IMR-90 (cell line): Measurements from ENCODE around the gene TRIM22. TPM values are rescaled to one million over a fixed set of nuclear protein-coding genes. Genes with fewer than 3 reads are reported as not detected.

Experiments used
- ATAC-seq: fragments of 200-7000 bp; cut with Tn5 transposase; 2 replicates; pipeline ENCODE4 v1.9.1; 2020; ENCODE audit warnings: low read depth, mild to moderate bottlenecking, moderate library complexity
- BruUV-seq: library from RNA; stranded (reverse); fragments of 400-500 nt; replicated peaks from 2 replicates; lab custom pipeline; 2021; lab: Mats Ljungman, UMichigan
- CTCF ChIA-PET: fragments of 300-600 bp; formaldehyde crosslinking; extraction: SDS; loops from one replicate; lab custom pipeline; 2021; ENCODE audit warnings: antibody characterized with exemption; lab: Yijun Ruan, JAX
- POLR2A ChIA-PET: fragments of 300-600 bp; sonication (Branson Sonifier 250); formaldehyde crosslinking; loops from one replicate; lab custom pipeline; 2022; ENCODE audit warnings: antibody characterized with exemption; ENCODE audit not compliant: unreplicated experiment; lab: Charles Lee
- DNase-seq: peaks from one replicate; pipeline ENCODE4 v3.0.0; 2013
- H2AFZ ChIP-seq: replicated peaks from 2 replicates; pipeline ENCODE3; 2013; ENCODE audit warnings: low read length, mild to moderate bottlenecking; ENCODE audit not compliant: poor library complexity
- H2AK5ac ChIP-seq: 2 replicates; pipeline ENCODE4 v1.6.1; 2013; ENCODE audit warnings: low read depth, low read length, inconsistent platforms
- H2AK9ac ChIP-seq: replicated peaks from 2 replicates; pipeline ENCODE3; 2013; ENCODE audit warnings: mild to moderate bottlenecking, low read depth, low read length, moderate library complexity; ENCODE audit not compliant: poor library complexity
- H2BK120ac ChIP-seq: 2 replicates; pipeline ENCODE4 v1.6.1; 2013; ENCODE audit warnings: low read depth, low read length, inconsistent platforms
- H2BK15ac ChIP-seq: 3 replicates; pipeline ENCODE4 v1.6.1; 2013; ENCODE audit warnings: low read depth, low read length, inconsistent platforms
- H2BK20ac ChIP-seq: 2 replicates; pipeline ENCODE4 v1.6.1; 2013; ENCODE audit warnings: low read depth, mild to moderate bottlenecking, inconsistent platforms, low read length, moderate library complexity
- H2BK5ac ChIP-seq: 2 replicates; pipeline ENCODE4 v1.6.1; 2013; ENCODE audit warnings: mild to moderate bottlenecking, low read depth, low read length, inconsistent platforms; ENCODE audit not compliant: poor library complexity, severe bottlenecking
- H3K14ac ChIP-seq: replicated peaks from 2 replicates; pipeline ENCODE4 v1.6.1; 2013; ENCODE audit warnings: low read depth, low read length, inconsistent platforms
- H3K18ac ChIP-seq: 2 replicates; pipeline ENCODE4 v1.6.1; 2013; ENCODE audit warnings: low read depth, low read length, control low read depth
- H3K23ac ChIP-seq: 2 replicates; pipeline ENCODE4 v1.6.1; 2013; ENCODE audit warnings: low read depth, low read length, inconsistent platforms
- H3K27ac ChIP-seq: 2 replicates; pipeline ENCODE4 v1.5.1; 2013; ENCODE audit warnings: mild to moderate bottlenecking, control low read depth, low read length; ENCODE audit not compliant: insufficient read depth
- H3K27me3 ChIP-seq: 2 replicates; pipeline ENCODE4 v1.6.1; 2013; ENCODE audit warnings: low read length; ENCODE audit not compliant: control insufficient read depth, insufficient read depth
- H3K36me3 ChIP-seq: 2 replicates; pipeline ENCODE4 v1.6.1; 2013; ENCODE audit warnings: low read length, mixed read lengths; ENCODE audit not compliant: control insufficient read depth, insufficient read depth
- H3K4ac ChIP-seq: 2 replicates; pipeline ENCODE4 v1.6.1; 2013; ENCODE audit warnings: low read depth, low read length, inconsistent platforms
- H3K4me1 ChIP-seq: 2 replicates; pipeline ENCODE4 v1.6.1; 2013; ENCODE audit warnings: low read length, mixed read lengths; ENCODE audit not compliant: control insufficient read depth, insufficient read depth
- H3K4me2 ChIP-seq: 2 replicates; pipeline ENCODE4 v1.6.1; 2013; ENCODE audit warnings: low read depth, mild to moderate bottlenecking, control low read depth, low read length, moderate library complexity
- H3K4me3 ChIP-seq: 2 replicates; pipeline ENCODE4 v1.5.1; 2013; ENCODE audit warnings: low read depth, mild to moderate bottlenecking, control low read depth, low read length, moderate library complexity; ENCODE audit not compliant: insufficient read depth
- H3K56ac ChIP-seq: 2 replicates; pipeline ENCODE4 v1.6.1; 2013; ENCODE audit warnings: low read length, inconsistent platforms; ENCODE audit not compliant: insufficient read depth; ENCODE audit errors: extremely low read depth
- H3K79me1 ChIP-seq, 2 experiments: 2 replicates each; pipeline ENCODE4 v1.6.1; 2013; ENCODE audit warnings: low read length in 2 of 2, inconsistent platforms in 1 of 2, low read depth in 1 of 2
- H3K9ac ChIP-seq: 2 replicates; pipeline ENCODE4 v1.6.1; 2013; ENCODE audit warnings: low read depth, low read length, control low read depth
- H3K9me1 ChIP-seq: 2 replicates; pipeline ENCODE4 v1.6.1; 2013; ENCODE audit warnings: low read length, inconsistent platforms; ENCODE audit not compliant: insufficient read depth
- H3K9me3 ChIP-seq: 2 replicates; pipeline ENCODE4 v1.6.1; 2013; ENCODE audit warnings: low read length; ENCODE audit not compliant: control insufficient read depth, insufficient read depth
- H4K20me1 ChIP-seq: 2 replicates; pipeline ENCODE4 v1.6.1; 2013; ENCODE audit warnings: low read length, inconsistent platforms; ENCODE audit not compliant: insufficient read depth
- H4K5ac ChIP-seq: 2 replicates; pipeline ENCODE4 v1.6.1; 2013; ENCODE audit warnings: mild to moderate bottlenecking, low read depth, low read length, control low read depth
- H4K8ac ChIP-seq, 2 experiments: 2 replicates each; pipeline ENCODE4 v1.6.1; 2013; ENCODE audit warnings: low read depth in 2 of 2, low read length in 2 of 2, control low read depth in 1 of 2, inconsistent platforms in 1 of 2
- H4K91ac ChIP-seq: 2 replicates; pipeline ENCODE4 v1.6.1; 2013; ENCODE audit warnings: low read depth, low read length, inconsistent platforms; ENCODE audit not compliant: insufficient read depth
- BHLHE40 ChIP-seq: fragments of 150-350 bp; IDR thresholded peaks from 2 replicates; pipeline ENCODE4 v1.6.1; 2016; ENCODE audit warnings: mild to moderate bottlenecking, low read depth, low read length
- ELK1 ChIP-seq: fragments of 150-350 bp; IDR thresholded peaks from 2 replicates; pipeline ENCODE4 v1.6.1; 2016; ENCODE audit warnings: low read depth, mild to moderate bottlenecking, low read length, moderate library complexity, borderline replicate concordance
- FOS ChIP-seq: fragments of 150-350 bp; IDR thresholded peaks from 2 replicates; pipeline ENCODE4 v1.6.1; 2016; ENCODE audit warnings: low read depth, low read length
- MAZ ChIP-seq: IDR thresholded peaks from 2 replicates; pipeline ENCODE4 v1.6.1; 2012; ENCODE audit warnings: low read depth, mild to moderate bottlenecking, low read length, improper control_type of control experiment, moderate library complexity, borderline replicate concordance
- MXI1 ChIP-seq: IDR thresholded peaks from 2 replicates; pipeline ENCODE4 v1.6.1; 2012; ENCODE audit warnings: low read depth, mild to moderate bottlenecking, low read length, moderate library complexity, borderline replicate concordance
- POLR2A ChIP-seq: IDR thresholded peaks from 2 replicates; pipeline ENCODE4 v1.6.1; 2012; ENCODE audit warnings: mild to moderate bottlenecking, low read depth, low read length
- RAD21 ChIP-seq: IDR thresholded peaks from 2 replicates; pipeline ENCODE4 v1.6.1; 2012; ENCODE audit warnings: low read length, improper control_type of control experiment
- RCOR1 ChIP-seq: IDR thresholded peaks from 2 replicates; pipeline ENCODE4 v1.6.1; 2012; ENCODE audit warnings: mild to moderate bottlenecking, low read length, improper control_type of control experiment; ENCODE audit not compliant: insufficient replicate concordance
- RFX5 ChIP-seq: IDR thresholded peaks from 2 replicates; pipeline ENCODE4 v1.8.0; 2012; ENCODE audit warnings: low read depth, mild to moderate bottlenecking, low read length, moderate library complexity
- SMC3 ChIP-seq: fragments of 150-350 bp; IDR thresholded peaks from 2 replicates; pipeline ENCODE4 v1.6.1; 2016; ENCODE audit warnings: low read depth, mild to moderate bottlenecking, antibody characterized with exemption, low read length, moderate library complexity
- USF2 ChIP-seq: fragments of 150-350 bp; IDR thresholded peaks from 2 replicates; pipeline ENCODE4 v1.6.1; 2017; ENCODE audit warnings: mild to moderate bottlenecking, antibody characterized with exemption, low read length, low read depth
- WGBS, 2 experiments: methylation state at CpG; one replicate each; pipeline versions ENCODE4 v1.1.5 to v1.1.7; 2013; ENCODE audit warnings: missing lambda C conversion rate in 2 of 2; ENCODE audit not compliant: insufficient read length in 1 of 2; ENCODE audit errors: extremely low coverage in 2 of 2; 5-methylcytosine and 5-hydroxymethylcytosine counted together
- dilution Hi-C: fragments of 300-500 bp; cut with HindIII; formaldehyde crosslinking; loops from one replicate; pipeline ENCODE4 v1.14.3; 2018; ENCODE audit warnings: low sequenced_read_pairs; ENCODE audit not compliant: unreplicated experiment
- in situ Hi-C: fragments of 300-500 bp; cut with MboI; formaldehyde crosslinking; loops from 3 replicates; pipeline ENCODE4 v1.14.3; 2019; ENCODE audit warnings: low sequenced_read_pairs, inconsistent platforms, mixed read lengths
- intact Hi-C: fragments of 100-400 bp; cut with micrococcal nuclease; formaldehyde crosslinking; loops from 2 replicates; pipeline ENCODE4 v1.10.0; 2022
- polyA plus RNA-seq, 3 experiments: library from polyadenylated mRNA; depleted of rRNA; stranded (reverse); fragments of >200 nt; gene quantifications; 2 replicates each; pipeline ENCODE4 v1.2.3, GENCODE V29; 2012; ENCODE audit warnings: low replicate concordance in 1 of 3
- total RNA-seq: library from RNA; depleted of rRNA; stranded (reverse); fragments of >200 nt; gene quantifications from 2 replicates; pipeline ENCODE4 v1.2.3, GENCODE V29; 2012
- TF ChIP-seq, protein P1 (sequence below): conservative IDR thresholded peaks from 2 replicates; pipeline ENCODE4 v1.5.1; 2012; ENCODE audit warnings: mild to moderate bottlenecking, low read depth, low read length, improper control_type of control experiment

Gene TRIM22
- total and polyA plus RNA-seq, 2 of the 4 experiments (the other 2 are of a cell fraction) = 43.6 to 46.8 TPM

GRCh38 chr11:5691964-5692361 is 2.4 kb downstream of the TRIM22 start:
- dilution Hi-C loops = no loop called here

More at GRCh38 chr11:5691964-5692361, 2.4 kb downstream of the TRIM22 start:
- BruUV-seq = no TSS peak
- no peak overlapping the region for H4K5ac ChIP-seq
- H2AK9ac ChIP-seq = no peak overlapping the region
- H3K4me3 ChIP-seq = no peak overlapping the region
- no peak overlapping the region for H2BK120ac ChIP-seq
- no peak overlapping the region for H2BK15ac ChIP-seq
- H3K27me3 ChIP-seq = no peaks in the 10 kb centered on the region
- H3K4ac ChIP-seq = no peak overlapping the region
- no peak overlapping the region for H3K23ac ChIP-seq
- TF ChIP-seq MAZ (no peak), RCOR1 (no peak), ELK1 (no peak), RFX5 (no peak), MXI1 (no peak), POLR2A (no peak), SMC3 (no peak), FOS (no peak), RAD21 (no peak), USF2 (no peak), BHLHE40 (no peak)
- TF ChIP-seq, protein P1, sequence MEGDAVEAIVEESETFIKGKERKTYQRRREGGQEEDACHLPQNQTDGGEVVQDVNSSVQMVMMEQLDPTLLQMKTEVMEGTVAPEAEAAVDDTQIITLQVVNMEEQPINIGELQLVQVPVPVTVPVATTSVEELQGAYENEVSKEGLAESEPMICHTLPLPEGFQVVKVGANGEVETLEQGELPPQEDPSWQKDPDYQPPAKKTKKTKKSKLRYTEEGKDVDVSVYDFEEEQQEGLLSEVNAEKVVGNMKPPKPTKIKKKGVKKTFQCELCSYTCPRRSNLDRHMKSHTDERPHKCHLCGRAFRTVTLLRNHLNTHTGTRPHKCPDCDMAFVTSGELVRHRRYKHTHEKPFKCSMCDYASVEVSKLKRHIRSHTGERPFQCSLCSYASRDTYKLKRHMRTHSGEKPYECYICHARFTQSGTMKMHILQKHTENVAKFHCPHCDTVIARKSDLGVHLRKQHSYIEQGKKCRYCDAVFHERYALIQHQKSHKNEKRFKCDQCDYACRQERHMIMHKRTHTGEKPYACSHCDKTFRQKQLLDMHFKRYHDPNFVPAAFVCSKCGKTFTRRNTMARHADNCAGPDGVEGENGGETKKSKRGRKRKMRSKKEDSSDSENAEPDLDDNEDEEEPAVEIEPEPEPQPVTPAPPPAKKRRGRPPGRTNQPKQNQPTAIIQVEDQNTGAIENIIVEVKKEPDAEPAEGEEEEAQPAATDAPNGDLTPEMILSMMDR = no peak
- ChIA-PET POLR2A (no interaction called here), CTCF (no interaction called here)
- no peak overlapping the region for H2BK5ac ChIP-seq
- intact Hi-C loops = no loop called here
- DNase-seq (no peak), ATAC-seq (no peak)
- H3K4me1 ChIP-seq = peaks cover 5% of the 10 kb centered on the region
- peaks cover 13 to 25% of the 10 kb centered on the region in 2 experiments for H3K79me1 ChIP-seq
- peaks cover 4% of the 10 kb centered on the region for H3K9me1 ChIP-seq
- H3K27ac ChIP-seq = no peak overlapping the region
- no peak overlapping the region for H2AFZ ChIP-seq
- H4K91ac ChIP-seq = no peak overlapping the region
- no peak overlapping the region for H3K14ac ChIP-seq
- in situ Hi-C loops = loop anchor here (25.0 kb wide), 1 partner anchor 670 kb away; no protein-coding TSS in a partner anchor
- H2AK5ac ChIP-seq = no peak overlapping the region
- no peak overlapping the region for H3K9ac ChIP-seq
- H3K56ac ChIP-seq = no peak overlapping the region
- H4K20me1 ChIP-seq = no peaks in the 10 kb centered on the region
- H3K4me2 ChIP-seq = peak overlapping the region; percentile 16; the same call in 1 of the 2 replicates
- peaks cover 8% of the 10 kb centered on the region for H3K36me3 ChIP-seq
- no CpG with 5 or more reads among the region's 3 CpGs for WGBS, 2 experiments
- H2BK20ac ChIP-seq = no peak overlapping the region
- no peak overlapping the region for H4K8ac ChIP-seq
- H3K9me3 ChIP-seq = no peaks in the 10 kb centered on the region
- H3K18ac ChIP-seq = no peak overlapping the region
